NCI-H1694 treated with DMSO at 0.1 percent for 48 hours (cell line): ENCODE data around the gene STK32C.
"Not testable (repeated sequence)": the region's sequence is repeated elsewhere in the genome, so short reads cannot be mapped to it uniquely, and the experiment has no call there.

Experiments used
- DNase-seq: peaks from one replicate; lab custom pipeline; 2025; lab: John Stamatoyannopoulos, UW

Gene STK32C

GRCh38 chr10:132317477-132317876, 9.7 kb upstream of the STK32C start:
- DNase-seq: not testable (repeated sequence)

DNA sequence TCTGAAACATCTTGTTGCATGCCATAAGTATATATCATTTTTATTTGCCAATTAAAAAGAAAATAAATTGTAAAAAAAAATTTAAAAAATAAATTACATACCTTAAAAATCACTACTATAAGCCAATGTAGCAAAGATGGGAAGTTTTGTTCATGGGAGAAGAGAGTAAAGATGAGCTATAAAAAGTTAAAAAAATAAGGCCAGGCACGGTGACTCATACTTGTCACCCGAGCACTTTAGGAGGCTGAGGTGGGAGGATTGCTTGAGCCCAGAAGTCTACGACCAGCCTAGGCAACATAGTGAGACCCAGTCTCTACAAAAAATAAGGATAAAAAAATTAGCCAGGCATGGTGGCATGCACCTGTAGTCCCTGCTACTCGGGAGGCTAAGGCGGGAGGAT, 8.4 kb upstream of the STK32C start:
- no peak for DNase-seq

- not testable (repeated sequence) for DNase-seq
These were observed 7.1 kb upstream of the STK32C start for GRCh38 chr10:132314881-132315280.

GRCh38 chr10:132314336-132314735, 6.6 kb upstream of the STK32C start:
- no peak for DNase-seq

DNA sequence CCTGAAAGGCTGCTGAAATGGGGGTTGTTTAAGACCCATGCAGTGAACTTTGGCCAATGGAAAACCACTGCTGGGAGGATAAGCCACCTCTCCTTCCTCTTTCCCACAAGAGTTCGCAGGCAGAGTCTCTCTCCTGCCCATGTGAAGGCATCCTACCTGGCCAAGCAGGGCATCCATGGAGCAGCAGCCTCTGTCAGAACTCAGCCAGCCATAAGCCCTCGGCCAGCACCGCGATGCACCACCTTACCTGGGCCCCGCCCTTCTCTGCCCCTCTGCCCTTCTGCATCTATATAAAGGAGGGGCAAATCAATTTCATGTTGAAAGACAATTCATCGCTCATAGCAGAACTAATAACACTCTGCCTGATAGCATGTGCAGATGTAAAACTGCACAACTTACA, 6.1 kb upstream of the STK32C start:
- DNase-seq: no peak

DNA sequence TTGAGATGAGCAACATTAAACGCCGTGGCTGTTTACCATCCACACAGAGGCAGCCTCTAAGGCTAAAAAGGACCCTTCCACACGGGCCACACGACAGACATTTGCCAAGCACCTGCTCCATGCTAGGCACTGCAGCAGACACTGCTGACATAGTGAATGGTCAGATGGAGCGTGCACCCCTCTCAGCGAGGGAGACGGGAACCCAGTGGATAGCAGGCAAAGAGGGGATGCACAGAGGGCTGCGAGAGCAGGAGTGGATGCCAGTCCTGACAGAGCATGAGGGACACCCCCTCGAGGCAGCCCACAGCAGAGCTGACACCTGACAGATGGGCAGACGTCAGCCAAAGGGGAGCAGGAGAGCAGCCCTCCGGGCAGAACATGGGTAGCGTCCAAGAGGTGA, 5.6 kb upstream of the STK32C start:
- no peak for DNase-seq

DNA sequence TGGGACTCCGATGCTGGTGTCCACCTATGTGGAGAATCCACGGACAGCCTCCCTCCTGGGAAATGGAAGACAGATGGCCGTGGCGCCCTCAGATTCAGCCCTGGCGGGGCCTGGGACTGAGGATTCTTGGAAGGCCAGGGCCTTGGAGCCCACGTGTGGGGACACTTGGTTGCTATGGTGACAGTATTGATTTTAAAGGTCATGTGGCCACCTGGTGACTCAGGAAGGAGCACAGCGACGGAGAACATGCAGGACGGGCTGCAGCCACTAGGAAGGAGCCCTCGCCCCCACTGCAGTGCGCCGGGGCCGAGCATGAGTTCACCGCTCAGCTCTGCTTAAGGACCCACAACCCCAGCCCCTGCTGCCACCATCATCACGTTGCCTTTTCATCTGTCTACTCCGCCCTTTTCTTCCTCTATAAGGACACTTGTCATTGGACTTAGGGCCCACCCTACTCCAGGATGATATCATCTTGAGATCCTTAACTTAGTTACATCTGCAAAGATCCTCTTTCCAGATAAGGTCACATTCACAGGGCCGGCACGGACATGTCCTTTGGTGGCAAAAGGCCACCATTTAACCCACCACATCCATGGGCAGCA, 3.7 kb upstream of the STK32C start:
- no peak for DNase-seq

GRCh38 chr10:132310701-132311337, 3.1 kb upstream of the STK32C start:
- DNase-seq: no peak

DNA sequence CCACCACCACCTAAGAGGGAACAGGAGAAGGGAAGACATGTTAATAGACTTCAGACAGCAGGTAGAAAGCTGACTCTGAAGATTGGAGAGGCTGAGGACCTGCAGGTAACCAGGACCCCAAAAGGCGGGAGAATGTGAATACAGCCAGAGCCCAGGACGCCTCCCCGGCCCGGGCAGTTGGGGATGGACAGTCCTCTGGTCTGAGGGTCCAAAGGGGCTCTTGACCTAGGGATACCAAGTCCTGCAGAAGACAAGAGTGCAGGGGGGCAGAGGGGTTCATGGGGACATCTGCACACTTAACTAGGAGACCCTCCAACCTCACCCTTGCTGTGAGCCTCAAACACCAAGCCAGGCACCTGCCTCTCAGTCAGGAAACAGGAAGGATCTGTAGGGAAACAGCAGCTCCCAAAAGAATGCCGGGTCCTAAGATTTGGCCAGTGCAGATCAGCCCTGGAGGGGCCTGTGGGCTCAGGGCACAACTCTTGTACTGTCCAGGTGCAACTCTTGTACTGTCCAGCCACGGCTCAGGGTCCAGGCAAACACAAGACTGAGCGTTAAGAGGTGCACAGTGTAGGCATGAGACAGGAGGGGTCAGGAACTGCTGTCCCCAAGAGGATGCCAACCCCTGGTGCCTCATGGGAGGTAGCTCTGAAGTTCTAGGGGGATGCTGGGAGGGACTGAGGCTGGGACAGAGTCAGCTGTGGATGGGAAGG, 2.3 kb upstream of the STK32C start:
- no peak for DNase-seq

DNA sequence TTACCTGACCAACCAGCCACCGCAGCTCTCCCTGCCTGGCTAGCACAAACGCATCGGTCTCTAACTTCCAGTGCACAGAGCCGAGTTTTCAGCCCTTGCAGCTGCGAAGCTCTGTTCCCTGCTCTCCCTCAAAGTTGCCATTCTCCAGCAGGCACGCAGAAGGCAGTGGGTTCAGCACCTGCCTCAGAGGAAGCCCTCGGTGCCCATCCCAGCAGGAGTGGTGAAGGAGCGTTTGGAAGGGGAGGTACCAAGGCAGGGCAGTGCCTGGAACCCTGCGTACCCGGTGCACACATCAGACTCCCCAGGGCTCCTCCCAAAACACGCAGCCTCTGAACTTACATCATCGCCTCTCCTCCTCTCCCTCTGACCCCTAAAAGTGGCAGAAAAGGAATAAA, 1.7 kb upstream of the STK32C start:
- DNase-seq: no peak

DNA sequence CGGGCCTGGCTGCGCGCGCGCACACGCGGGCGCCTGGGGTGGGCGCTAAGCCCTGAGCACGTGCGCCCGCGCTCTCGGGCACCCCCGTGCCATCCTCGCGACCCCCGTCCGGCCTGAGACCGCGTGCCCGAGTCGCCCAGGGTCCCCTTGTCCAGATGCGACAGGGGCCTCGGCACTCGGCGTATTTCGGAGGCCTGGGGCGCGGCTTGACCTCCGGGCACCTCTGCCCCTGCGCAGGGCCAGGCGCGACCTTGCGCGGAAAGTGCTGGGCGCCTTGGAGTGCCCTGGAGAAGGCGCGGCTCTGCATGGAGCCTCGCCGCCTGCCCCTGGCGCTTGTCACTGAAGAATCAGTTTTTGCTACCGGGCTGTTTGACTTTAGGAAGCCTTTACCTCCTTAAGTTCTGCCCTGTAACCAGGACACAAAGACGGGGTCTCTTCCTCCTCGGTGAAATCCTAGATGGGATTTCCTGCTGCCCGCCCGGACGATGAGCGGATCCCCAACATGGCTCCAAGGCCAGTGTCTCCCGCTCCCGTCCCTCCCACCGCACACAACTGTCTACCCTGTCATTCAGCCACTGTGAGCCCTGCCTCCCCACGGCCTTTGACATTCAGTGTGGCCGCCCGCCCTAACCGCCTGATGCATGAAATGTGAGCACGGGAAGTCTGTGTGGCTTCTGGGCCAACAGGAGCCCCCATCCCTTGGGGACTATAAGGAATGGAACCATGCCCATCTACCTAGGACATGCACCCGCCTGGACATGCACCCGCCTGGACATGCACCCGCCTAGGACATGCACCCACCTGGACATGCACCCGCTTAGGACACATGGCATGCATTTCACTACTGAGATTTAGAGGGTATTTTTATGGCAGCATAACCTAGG, 1.1 kb upstream of the STK32C start:
- DNase-seq: no peak

DNA sequence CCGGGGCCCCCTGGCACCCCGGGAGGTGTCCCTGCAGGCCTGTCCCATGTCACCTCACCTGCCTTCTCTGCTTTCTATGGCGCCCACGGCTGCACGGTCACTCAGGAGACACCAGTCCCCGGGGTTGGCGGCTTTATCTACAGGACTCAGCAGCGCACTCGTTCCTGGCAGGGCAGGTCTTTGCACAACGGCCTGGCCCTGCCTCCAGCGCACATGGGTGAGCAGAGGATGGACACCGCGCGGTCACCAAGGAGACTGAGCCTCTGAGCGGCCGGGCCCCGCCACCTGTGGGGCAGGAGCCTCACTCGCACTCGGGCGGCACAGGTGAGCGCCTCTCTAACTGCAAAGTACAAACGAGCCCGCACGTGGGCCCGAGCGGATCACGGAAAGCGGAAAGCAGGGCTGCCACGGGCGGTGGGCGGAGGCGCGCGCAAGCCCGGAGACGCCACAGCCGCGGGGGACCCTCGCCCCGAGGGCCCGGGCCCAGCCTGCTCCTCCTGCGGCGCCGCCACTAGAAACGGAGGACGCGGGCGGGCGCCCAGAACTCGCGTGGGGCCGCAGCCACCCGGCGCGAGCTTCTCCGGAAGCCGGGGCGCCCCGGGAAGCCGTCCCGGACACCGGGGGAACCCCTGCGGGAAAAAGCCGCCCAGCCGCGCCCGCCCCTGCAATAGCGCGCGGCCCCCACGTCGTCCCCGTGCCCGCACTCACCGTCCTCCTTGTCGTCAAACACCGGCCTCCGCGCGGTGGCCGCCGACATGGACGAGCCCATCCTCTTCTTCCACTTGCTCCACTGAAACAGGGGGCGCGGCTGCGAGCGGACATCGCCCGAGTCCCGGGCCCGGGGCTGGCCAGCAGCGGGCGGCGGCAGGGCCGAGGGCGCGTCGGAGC, 642 bp downstream of the STK32C start:
- DNase-seq: no peak

DNA sequence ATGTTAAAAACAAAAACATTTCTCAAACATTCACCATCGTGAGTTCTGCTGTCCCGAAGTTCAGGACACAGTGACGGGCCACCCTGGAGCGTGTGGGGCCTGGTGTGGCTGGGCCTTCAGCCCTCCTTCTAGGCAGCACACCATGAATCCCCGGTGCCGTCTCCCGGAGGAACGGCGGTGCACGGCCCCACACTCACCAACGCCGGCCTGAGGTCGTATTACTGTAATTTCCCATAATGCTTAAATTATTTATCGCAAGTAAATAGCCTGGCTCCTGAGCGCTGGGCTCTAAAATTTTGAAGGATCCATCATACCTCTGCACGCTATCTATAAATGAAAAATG, 1.4 kb downstream of the STK32C start:
- DNase-seq: no peak

- DNase-seq: no peak
These were observed 2.0 kb downstream of the STK32C start for GRCh38 chr10:132305654-132306342.

DNA sequence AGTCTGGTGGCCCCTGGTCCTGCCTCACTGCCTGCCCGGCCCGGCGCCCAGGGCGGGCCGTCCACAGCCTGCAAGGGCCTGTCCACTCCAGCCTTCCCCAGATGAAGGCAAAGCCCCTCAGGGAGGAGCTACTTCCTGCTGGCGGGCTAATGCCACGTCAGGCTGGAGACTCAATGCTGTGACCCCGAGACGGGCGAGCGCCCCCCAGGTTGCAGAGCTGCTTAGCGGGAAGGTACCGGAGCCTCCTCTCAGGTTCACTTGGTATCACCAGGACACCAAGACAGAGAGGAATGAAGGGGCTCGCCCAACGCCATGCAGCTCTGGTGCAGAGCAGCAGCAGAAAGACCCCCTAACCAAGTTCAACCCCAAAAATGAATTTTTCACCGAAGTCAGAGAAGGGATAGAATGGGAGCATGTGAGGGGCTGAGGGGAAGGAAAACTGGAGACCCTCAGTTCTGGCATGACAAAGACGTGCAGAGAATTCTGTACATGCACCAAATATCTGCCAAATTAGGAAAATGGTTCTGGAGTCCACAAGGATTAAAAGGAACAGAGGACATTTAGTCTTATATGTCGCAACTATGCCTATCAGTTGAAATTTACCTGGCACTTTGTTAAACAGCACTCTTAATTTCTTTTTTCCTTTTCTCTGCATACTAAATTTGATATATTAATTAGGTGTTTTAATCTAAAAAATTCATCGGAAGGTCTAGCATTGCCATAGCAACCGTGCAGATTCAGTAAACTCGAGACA, 2.8 kb downstream of the STK32C start:
- no peak for DNase-seq

DNA sequence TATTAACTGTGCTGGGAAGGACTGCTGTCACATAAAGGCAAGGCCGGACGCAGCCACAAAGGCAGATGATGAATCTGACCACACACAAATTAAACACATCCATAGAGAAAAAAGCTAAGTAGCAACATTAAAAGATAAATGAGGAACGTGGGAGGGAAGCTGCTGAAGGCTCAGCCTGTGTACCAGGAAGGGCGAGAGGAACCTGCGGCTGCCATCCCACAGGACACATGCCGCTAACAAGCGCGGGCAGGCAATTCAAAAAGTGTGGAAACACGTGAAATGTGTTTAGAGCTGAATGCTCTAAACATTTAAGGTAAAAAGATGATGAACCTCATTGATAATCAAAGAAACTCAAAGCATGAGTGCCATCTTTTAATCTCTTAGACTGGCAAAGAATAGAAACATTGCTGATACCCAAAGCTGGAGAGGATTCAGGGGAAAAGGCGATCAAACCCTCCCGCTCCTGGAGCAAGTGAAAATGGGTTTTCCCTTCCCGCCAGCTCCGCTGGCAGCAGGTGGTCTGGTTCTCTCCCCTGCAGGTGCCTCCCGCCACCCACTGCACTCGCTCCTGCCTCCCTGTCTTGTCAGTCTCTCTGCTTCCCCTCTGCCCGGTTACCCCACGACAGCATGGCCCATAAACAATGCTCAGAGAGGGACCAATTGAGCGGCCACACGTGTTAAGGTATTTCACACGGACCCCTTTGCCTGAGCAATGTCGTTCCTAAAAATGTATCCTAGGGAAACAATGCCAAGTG, 4.2 kb downstream of the STK32C start:
- no peak for DNase-seq

- no peak for DNase-seq
These were observed 5.1 kb downstream of the STK32C start for GRCh38 chr10:132302421-132303310.
